ENCODE data around the gene ATP6V0A4.

The ATP6V0A4 gene

GRCh38 chr7:138662991-138663320, 135.0 kb downstream of the ATP6V0A4 start:
- Histone ChIP-seq H3K4me3 (ENCODE audit: insufficient read depth in 1 of 2, low read depth in 1 of 2, low read length in 2 of 2) (no peak overlapping the region), H2BK120ac (ENCODE audit: low read depth, low read length) (no peak overlapping the region), H3K14ac (ENCODE audit: low read length in 2 of 2) (no peak overlapping the region), H2AFZ (ENCODE audit: low read depth, low read length) (no peak overlapping the region), H3K36me3 (ENCODE audit: control insufficient read depth in 1 of 2, insufficient read depth in 2 of 2, low read depth in 1 of 2, low read length in 2 of 2) (no peaks in the 10 kb centered on the region), H2BK15ac (ENCODE audit: low read depth, poor library complexity, severe bottlenecking) (no peak overlapping the region), H3K4me1 (ENCODE audit: control insufficient read depth, insufficient read depth, low read depth, low read length) (peaks cover 10% of the 10 kb centered on the region), H3K79me1 (replicated peaks; ENCODE audit: low read length, poor library complexity, severe bottlenecking) (no peaks in the 10 kb centered on the region), H3K23ac (ENCODE audit: low read length in 2 of 2) (no peak overlapping the region), H4K91ac (ENCODE audit: low read length) (no peak overlapping the region), H3K18ac (ENCODE audit: low read depth in 1 of 2, low read length in 2 of 2) (no peak overlapping the region), H2AK5ac (ENCODE audit: low read length, severe bottlenecking) (no peak overlapping the region), H3K4ac (ENCODE audit: low read depth in 1 of 2, low read length in 2 of 2) (no peak overlapping the region), H3K4me2 (ENCODE audit: low read length, poor library complexity, severe bottlenecking) (no peak overlapping the region), H3K27me3 (ENCODE audit: control insufficient read depth in 1 of 2, insufficient read depth in 1 of 2, low read length in 2 of 2) (peaks cover 7 to 28% of the 10 kb centered on the region in 2 experiments), H3K9ac (ENCODE audit: low read length) (no peak overlapping the region), H2BK12ac (ENCODE audit: low read length in 2 of 2) (no peak overlapping the region), H3K27ac (ENCODE audit: low read length, poor library complexity, severe bottlenecking) (no peak overlapping the region), H3K9me3 (ENCODE audit: control insufficient read depth, low read length) (no peaks in the 10 kb centered on the region), H4K8ac (ENCODE audit: low read length) (no peak overlapping the region), H2BK5ac (ENCODE audit: low read depth, low read length, poor library complexity, severe bottlenecking) (no peak overlapping the region)
- WGBS: 71% methylated on average over 6 of the region's 6 CpGs
- DNase-seq: no peak

GRCh38 chr7:138662076-138662990, 135.7 kb downstream of the ATP6V0A4 start:
- Histone ChIP-seq H3K36me3 (ENCODE audit: control insufficient read depth in 1 of 2, insufficient read depth in 2 of 2, low read depth in 1 of 2, low read length in 2 of 2) (no peaks in the 10 kb centered on the region), H2BK5ac (ENCODE audit: low read depth, low read length, poor library complexity, severe bottlenecking) (no peak overlapping the region), H3K9me3 (ENCODE audit: control insufficient read depth, low read length) (peaks cover 2% of the 10 kb centered on the region), H3K9ac (ENCODE audit: low read length) (no peak overlapping the region), H3K27ac (ENCODE audit: low read length, poor library complexity, severe bottlenecking) (no peak overlapping the region), H2AK5ac (ENCODE audit: low read length, severe bottlenecking) (no peak overlapping the region), H2BK15ac (ENCODE audit: low read depth, poor library complexity, severe bottlenecking) (no peak overlapping the region), H4K91ac (ENCODE audit: low read length) (no peak overlapping the region), H2BK12ac (ENCODE audit: low read length in 2 of 2) (no peak overlapping the region), H2BK120ac (ENCODE audit: low read depth, low read length) (no peak overlapping the region), H3K4ac (ENCODE audit: low read depth in 1 of 2, low read length in 2 of 2) (no peak overlapping the region), H3K18ac (ENCODE audit: low read depth in 1 of 2, low read length in 2 of 2) (no peak overlapping the region), H3K14ac (ENCODE audit: low read length in 2 of 2) (no peak overlapping the region), H3K4me2 (ENCODE audit: low read length, poor library complexity, severe bottlenecking) (no peak overlapping the region), H3K27me3 (ENCODE audit: control insufficient read depth in 1 of 2, insufficient read depth in 1 of 2, low read length in 2 of 2) (peaks cover 6 to 28% of the 10 kb centered on the region in 2 experiments), H2AFZ (ENCODE audit: low read depth, low read length) (no peak overlapping the region), H3K4me1 (ENCODE audit: control insufficient read depth, insufficient read depth, low read depth, low read length) (peaks cover 10% of the 10 kb centered on the region), H3K4me3 (ENCODE audit: insufficient read depth in 1 of 2, low read depth in 1 of 2, low read length in 2 of 2) (no peak overlapping the region), H4K8ac (ENCODE audit: low read length) (no peak overlapping the region), H3K23ac (ENCODE audit: low read length in 2 of 2) (no peak overlapping the region), H3K79me1 (replicated peaks; ENCODE audit: low read length, poor library complexity, severe bottlenecking) (no peaks in the 10 kb centered on the region)
- 79% methylated on average over 5 of the region's 5 CpGs for WGBS
- no peak for DNase-seq

GRCh38 chr7:138661069-138661635, 136.8 kb downstream of the ATP6V0A4 start:
- 47% methylated on average over 9 of the region's 9 CpGs for WGBS

GRCh38 chr7:138658889-138659288, 139.1 kb downstream of the ATP6V0A4 start:
- DNase-seq: no peak
- Histone ChIP-seq H2AK5ac (ENCODE audit: low read length, severe bottlenecking) (no peak overlapping the region), H2BK120ac (ENCODE audit: low read depth, low read length) (no peak overlapping the region), H3K4me3 (ENCODE audit: insufficient read depth in 1 of 2, low read depth in 1 of 2, low read length in 2 of 2) (no peak overlapping the region), H2AFZ (ENCODE audit: low read depth, low read length) (no peak overlapping the region), H3K79me1 (replicated peaks; ENCODE audit: low read length, poor library complexity, severe bottlenecking) (no peaks in the 10 kb centered on the region), H2BK5ac (ENCODE audit: low read depth, low read length, poor library complexity, severe bottlenecking) (no peak overlapping the region), H4K91ac (ENCODE audit: low read length) (no peak overlapping the region), H3K18ac (ENCODE audit: low read depth in 1 of 2, low read length in 2 of 2) (no peak overlapping the region), H2BK12ac (ENCODE audit: low read length in 2 of 2) (no peak overlapping the region), H3K9ac (ENCODE audit: low read length) (no peak overlapping the region), H3K4me1 (ENCODE audit: control insufficient read depth, insufficient read depth, low read depth, low read length) (peaks cover 2% of the 10 kb centered on the region), H2BK15ac (ENCODE audit: low read depth, poor library complexity, severe bottlenecking) (no peak overlapping the region), H3K36me3 (ENCODE audit: control insufficient read depth in 1 of 2, insufficient read depth in 2 of 2, low read depth in 1 of 2, low read length in 2 of 2) (no peaks in the 10 kb centered on the region), H3K9me3 (ENCODE audit: control insufficient read depth, low read length) (peaks cover 16% of the 10 kb centered on the region), H3K4me2 (ENCODE audit: low read length, poor library complexity, severe bottlenecking) (no peak overlapping the region), H4K8ac (ENCODE audit: low read length) (no peak overlapping the region), H3K27ac (ENCODE audit: low read length, poor library complexity, severe bottlenecking) (no peak overlapping the region), H3K23ac (ENCODE audit: low read length in 2 of 2) (no peak overlapping the region), H3K27me3 (ENCODE audit: control insufficient read depth in 1 of 2, insufficient read depth in 1 of 2, low read length in 2 of 2) (peaks cover 0 to 21% of the 10 kb centered on the region in 2 experiments), H3K4ac (ENCODE audit: low read depth in 1 of 2, low read length in 2 of 2) (no peak overlapping the region), H3K14ac (ENCODE audit: low read length in 2 of 2) (no peak overlapping the region)
- 86% methylated on average over 4 of the region's 4 CpGs for WGBS

More at GRCh38 chr7:138661069-138661635, 136.8 kb downstream of the ATP6V0A4 start:
- H3K23ac ChIP-seq (ENCODE audit: low read length in 2 of 2): no peak overlapping the region
- no peak overlapping the region for H2BK5ac ChIP-seq (ENCODE audit: low read depth, low read length, poor library complexity, severe bottlenecking)
- no peak overlapping the region for H3K9ac ChIP-seq (ENCODE audit: low read length)
- no peak overlapping the region for H3K4me3 ChIP-seq (ENCODE audit: insufficient read depth in 1 of 2, low read depth in 1 of 2, low read length in 2 of 2)
- H3K4me2 ChIP-seq (ENCODE audit: low read length, poor library complexity, severe bottlenecking): no peak overlapping the region
- no peak overlapping the region for H3K4ac ChIP-seq (ENCODE audit: low read depth in 1 of 2, low read length in 2 of 2)
- no peaks in the 10 kb centered on the region for H3K79me1 ChIP-seq (replicated peaks; ENCODE audit: low read length, poor library complexity, severe bottlenecking)
- H2AK5ac ChIP-seq (ENCODE audit: low read length, severe bottlenecking): no peak overlapping the region
- H2AFZ ChIP-seq (ENCODE audit: low read depth, low read length): no peak overlapping the region
- no peak overlapping the region for H3K14ac ChIP-seq (ENCODE audit: low read length in 2 of 2)
- H2BK15ac ChIP-seq (ENCODE audit: low read depth, poor library complexity, severe bottlenecking): no peak overlapping the region
- DNase-seq: no peak
- H4K91ac ChIP-seq (ENCODE audit: low read length): no peak overlapping the region
- no peak overlapping the region for H2BK120ac ChIP-seq (ENCODE audit: low read depth, low read length)
- H4K8ac ChIP-seq (ENCODE audit: low read length): no peak overlapping the region
- no peak overlapping the region for H3K27ac ChIP-seq (ENCODE audit: low read length, poor library complexity, severe bottlenecking)
- H3K9me3 ChIP-seq (ENCODE audit: control insufficient read depth, low read length): peaks cover 6% of the 10 kb centered on the region
- no peak overlapping the region for H3K18ac ChIP-seq (ENCODE audit: low read depth in 1 of 2, low read length in 2 of 2)
- H3K4me1 ChIP-seq (ENCODE audit: control insufficient read depth, insufficient read depth, low read depth, low read length): peaks cover 10% of the 10 kb centered on the region
- no peaks in the 10 kb centered on the region for H3K36me3 ChIP-seq (ENCODE audit: control insufficient read depth in 1 of 2, insufficient read depth in 2 of 2, low read depth in 1 of 2, low read length in 2 of 2)
- peaks cover 0 to 28% of the 10 kb centered on the region in 2 experiments for H3K27me3 ChIP-seq (ENCODE audit: control insufficient read depth in 1 of 2, insufficient read depth in 1 of 2, low read length in 2 of 2)
- H2BK12ac ChIP-seq (ENCODE audit: low read length in 2 of 2): no peak overlapping the region

Data from mesenchymal stem cell (in vitro differentiated cells and primary cell).